Keratinocyte (primary cell): ENCODE results near the gene NCKAP5. TPM values are rescaled to one million over a fixed set of nuclear protein-coding genes. Genes with fewer than 3 reads are reported as not detected.

Experiments used
- DNase-seq: peaks from one replicate; pipeline ENCODE4 v3.0.0-alpha.2; 2011; ENCODE audit warnings: low read depth, missing footprints, low spot score
- FAIRE-seq: peaks from 2 replicates; lab custom pipeline; 2011; peaks lifted over from hg19 to GRCh38; lab: Jason Lieb, UNC
- H2AFZ ChIP-seq: 2 replicates; pipeline ENCODE4 v1.6.0; 2012; ENCODE audit warnings: low read length, control low read depth, inconsistent platforms; ENCODE audit not compliant: control insufficient read depth
- H3K27ac ChIP-seq: 2 replicates; pipeline ENCODE4 v1.5.1; 2011; ENCODE audit warnings: low read length; ENCODE audit not compliant: control insufficient read depth, insufficient read depth
- H3K27me3 ChIP-seq: 3 replicates; pipeline ENCODE4 v1.6.0; 2011; ENCODE audit warnings: low read length; ENCODE audit not compliant: control insufficient read depth, insufficient read depth; ENCODE audit errors: extremely low read depth
- H3K36me3 ChIP-seq, 2 experiments: 2 replicates in 1 of 2; 3 replicates in 1 of 2; pipeline ENCODE4 v1.5.1; 2011; ENCODE audit warnings: low read length in 2 of 2, mild to moderate bottlenecking in 1 of 2; ENCODE audit not compliant: control insufficient read depth in 2 of 2, insufficient read depth in 2 of 2; ENCODE audit errors: extremely low read depth in 1 of 2
- H3K4me1 ChIP-seq: 3 replicates; pipeline ENCODE4 v1.5.1; 2011; ENCODE audit warnings: low read length; ENCODE audit not compliant: control insufficient read depth, insufficient read depth; ENCODE audit errors: extremely low read depth
- H3K4me2 ChIP-seq: 3 replicates; pipeline ENCODE4 v1.6.0; 2011; ENCODE audit warnings: low read depth, low read length; ENCODE audit not compliant: control insufficient read depth, insufficient read depth; ENCODE audit errors: extremely low read depth
- H3K4me3 ChIP-seq, 3 experiments: fragments of 200-600 bp in 1 of 3; sonication (generic) in 1 of 3; 2 replicates in 2 of 3; 3 replicates in 1 of 3; pipeline ENCODE4 v1.5.1; 2011 to 2016; ENCODE audit warnings: low read length in 3 of 3, mild to moderate bottlenecking in 3 of 3, control low read depth in 2 of 3, inconsistent platforms in 1 of 3, low read depth in 1 of 3, mixed read lengths in 1 of 3, mixed run types in 1 of 3, moderate library complexity in 1 of 3; ENCODE audit not compliant: control insufficient read depth in 2 of 3, insufficient read depth in 2 of 3; ENCODE audit errors: extremely low read depth in 1 of 3
- H3K79me2 ChIP-seq: 2 replicates; pipeline ENCODE4 v1.6.0; 2012; ENCODE audit warnings: low read length; ENCODE audit not compliant: control insufficient read depth, insufficient read depth
- H3K9ac ChIP-seq: 3 replicates; pipeline ENCODE4 v1.6.0; 2011; ENCODE audit warnings: low read length; ENCODE audit not compliant: control insufficient read depth, insufficient read depth; ENCODE audit errors: extremely low read depth
- H3K9me1 ChIP-seq: 3 replicates; pipeline ENCODE4 v1.6.0; 2011; ENCODE audit warnings: low read length; ENCODE audit not compliant: control insufficient read depth, insufficient read depth; ENCODE audit errors: extremely low read depth
- H3K9me3 ChIP-seq: 2 replicates; pipeline ENCODE4 v1.5.1; 2012; ENCODE audit warnings: low read depth, low read length; ENCODE audit not compliant: control insufficient read depth
- H4K20me1 ChIP-seq: 3 replicates; pipeline ENCODE4 v1.6.0; 2011; ENCODE audit warnings: low read length; ENCODE audit not compliant: control insufficient read depth, insufficient read depth; ENCODE audit errors: extremely low read depth
- EZH2 ChIP-seq: IDR thresholded peaks from one replicate; pipeline ENCODE4 v1.6.1; 2012; ENCODE audit warnings: inconsistent platforms, mild to moderate bottlenecking, low read length, moderate library complexity
- dilution Hi-C: fragments of 300-500 bp; cut with MboI; formaldehyde crosslinking; loops from one replicate; pipeline ENCODE4 v1.7.0; 2020; ENCODE audit warnings: low sequenced_read_pairs; ENCODE audit not compliant: extremely low pct_ligation_motif_present
- polyA plus RNA-seq, 5 experiments: library from polyadenylated mRNA; depleted of rRNA in 3 of 5; stranded (reverse) in 3 of 5; stranded (forward) in 1 of 5; unstranded in 1 of 5; fragments of >200 nt; gene quantifications; 1 replicate in 1 of 5; 2 replicates in 3 of 5; 3 replicates in 1 of 5; pipeline versions ENCODE4 v1.2.1 to v1.2.3, GENCODE V29; 2011 to 2012; ENCODE audit warnings: missing spikeins in 2 of 5, low read depth in 1 of 5, low replicate concordance in 1 of 5
- TF ChIP-seq, protein P1 (sequence below), 3 experiments: IDR thresholded peaks in 1 of 3; conservative IDR thresholded peaks in 1 of 3; optimal IDR thresholded peaks in 1 of 3; 2 replicates in 2 of 3; 3 replicates in 1 of 3; pipeline versions ENCODE3 to v1.5.1; 2011; ENCODE audit warnings: low read length in 3 of 3, mild to moderate bottlenecking in 3 of 3, moderate library complexity in 2 of 3, control low read depth in 1 of 3, inconsistent platforms in 1 of 3; ENCODE audit not compliant: insufficient read depth in 2 of 3; ENCODE audit errors: extremely low read depth in 1 of 3

The NCKAP5 gene
- polyA plus RNA-seq, 1 donor (not counting 4 experiments of a cell fraction or from before 2014, with no cell fraction given), result 3.6 TPM

DNA sequence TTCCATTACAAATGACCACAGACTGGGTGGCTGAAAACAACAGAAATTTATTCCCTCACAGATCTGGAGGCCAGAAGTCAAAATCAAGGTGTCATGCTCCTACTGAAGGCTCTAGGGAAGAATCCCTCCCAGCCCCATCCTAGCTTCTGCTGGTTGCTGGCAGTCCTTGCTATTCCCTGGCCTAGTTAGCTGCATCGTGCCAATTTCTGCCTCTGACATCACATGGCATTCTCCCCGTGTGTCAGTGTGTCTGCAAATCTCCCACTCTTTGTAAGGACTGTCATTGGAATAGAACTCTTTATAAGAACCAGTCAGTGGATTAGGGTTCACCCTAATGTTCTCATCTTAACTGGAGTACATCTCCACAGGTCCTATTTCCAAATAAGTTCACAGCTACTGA, 30.5 kb upstream of the NCKAP5 start:
- TF ChIP-seq, protein P1, sequence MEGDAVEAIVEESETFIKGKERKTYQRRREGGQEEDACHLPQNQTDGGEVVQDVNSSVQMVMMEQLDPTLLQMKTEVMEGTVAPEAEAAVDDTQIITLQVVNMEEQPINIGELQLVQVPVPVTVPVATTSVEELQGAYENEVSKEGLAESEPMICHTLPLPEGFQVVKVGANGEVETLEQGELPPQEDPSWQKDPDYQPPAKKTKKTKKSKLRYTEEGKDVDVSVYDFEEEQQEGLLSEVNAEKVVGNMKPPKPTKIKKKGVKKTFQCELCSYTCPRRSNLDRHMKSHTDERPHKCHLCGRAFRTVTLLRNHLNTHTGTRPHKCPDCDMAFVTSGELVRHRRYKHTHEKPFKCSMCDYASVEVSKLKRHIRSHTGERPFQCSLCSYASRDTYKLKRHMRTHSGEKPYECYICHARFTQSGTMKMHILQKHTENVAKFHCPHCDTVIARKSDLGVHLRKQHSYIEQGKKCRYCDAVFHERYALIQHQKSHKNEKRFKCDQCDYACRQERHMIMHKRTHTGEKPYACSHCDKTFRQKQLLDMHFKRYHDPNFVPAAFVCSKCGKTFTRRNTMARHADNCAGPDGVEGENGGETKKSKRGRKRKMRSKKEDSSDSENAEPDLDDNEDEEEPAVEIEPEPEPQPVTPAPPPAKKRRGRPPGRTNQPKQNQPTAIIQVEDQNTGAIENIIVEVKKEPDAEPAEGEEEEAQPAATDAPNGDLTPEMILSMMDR (optimal IDR thresholded peaks at IDR 0.05 in 1 of 3, IDR thresholded peaks at IDR 0.05 in 1 of 3, conservative IDR thresholded peaks at IDR 0.05 in 1 of 3; ENCODE audit: extremely low read depth in 1 of 3, insufficient read depth in 2 of 3, low read length in 3 of 3), result no peak
- no peak for TF ChIP-seq EZH2
- Histone ChIP-seq H2AFZ (no peak overlapping the region), H3K4me2 (no peak overlapping the region), H3K9me1 (no peaks in the 10 kb centered on the region), H3K79me2 (no peaks in the 10 kb centered on the region), H3K27me3 (no peaks in the 10 kb centered on the region), H3K4me1 (peaks cover 6% of the 10 kb centered on the region), H3K27ac (no peak overlapping the region), H4K20me1 (no peaks in the 10 kb centered on the region), H3K9ac (no peak overlapping the region), H3K9me3 (no peaks in the 10 kb centered on the region), H3K36me3 (peaks cover 0 to 1% of the 10 kb centered on the region in 2 experiments), H3K4me3 (no peak overlapping the region)
- dilution Hi-C loops, result no loop called here
- DNase-seq (no peak), FAIRE-seq (no peak)

DNA sequence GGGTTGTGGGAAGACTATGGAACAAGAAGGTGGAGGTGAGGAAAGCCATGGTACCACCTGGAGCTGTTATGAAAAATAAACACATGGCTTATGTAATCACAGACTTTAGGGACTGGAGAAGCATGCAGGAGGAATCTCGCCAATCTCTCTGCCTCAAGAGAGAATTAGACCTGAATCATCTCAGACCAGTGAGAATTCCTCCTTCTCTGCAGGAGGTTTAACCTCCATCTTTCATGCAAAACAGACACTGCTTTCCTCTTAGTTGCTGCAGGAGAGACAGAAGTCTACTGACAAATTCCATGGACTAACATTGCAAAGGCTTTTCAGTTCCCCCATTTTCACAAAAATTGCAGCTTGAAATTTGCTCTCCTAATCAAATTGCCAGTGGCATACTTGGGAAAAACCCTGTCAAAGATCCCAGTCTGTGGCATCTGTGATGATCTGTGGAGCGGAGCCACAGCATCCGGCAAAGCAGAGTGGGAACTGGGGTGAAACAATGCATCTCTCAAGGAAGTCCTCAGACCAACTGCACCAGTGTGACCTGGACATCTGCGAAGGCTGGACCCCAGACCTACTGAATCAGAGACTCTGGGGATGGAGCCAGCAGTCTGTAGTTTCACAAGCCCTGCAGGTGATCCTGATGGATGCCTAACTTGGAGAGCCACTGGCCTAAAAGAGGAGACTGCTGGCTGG, 28.6 kb upstream of the NCKAP5 start:
- H3K27ac ChIP-seq, result no peak overlapping the region
- H3K4me2 ChIP-seq, result no peak overlapping the region
- no peak overlapping the region for H3K4me3 ChIP-seq
- peaks cover 0 to 1% of the 10 kb centered on the region in 2 experiments for H3K36me3 ChIP-seq
- H3K27me3 ChIP-seq, result no peaks in the 10 kb centered on the region
- dilution Hi-C loops, result no loop called here
- FAIRE-seq (no peak), DNase-seq (no peak)
- TF ChIP-seq EZH2, result no peak
- TF ChIP-seq, protein P1 (optimal IDR thresholded peaks at IDR 0.05 in 1 of 3, IDR thresholded peaks at IDR 0.05 in 1 of 3, conservative IDR thresholded peaks at IDR 0.05 in 1 of 3; ENCODE audit: extremely low read depth in 1 of 3, insufficient read depth in 2 of 3, low read length in 3 of 3), result no peak
- no peaks in the 10 kb centered on the region for H3K4me1 ChIP-seq
- no peak overlapping the region for H3K9ac ChIP-seq
- no peaks in the 10 kb centered on the region for H4K20me1 ChIP-seq
- no peaks in the 10 kb centered on the region for H3K79me2 ChIP-seq
- H2AFZ ChIP-seq, result no peak overlapping the region
- H3K9me1 ChIP-seq, result no peaks in the 10 kb centered on the region
- H3K9me3 ChIP-seq, result no peaks in the 10 kb centered on the region
